OCI-LY7 (cell line): ENCODE data around the gene ZBTB9.

Experiments used
- EZH2phosphoT487 ChIP-seq: fragments of 200-600 bp; sonication (generic); IDR thresholded peaks from 2 replicates; pipeline ENCODE4 v1.6.1; 2018; ENCODE audit warnings: low read depth, borderline replicate concordance, mild to moderate bottlenecking, mixed run types, antibody characterized with exemption, low read length, moderate library complexity, mixed read lengths
- TF ChIP-seq, protein P1 (sequence below): fragments of 200-600 bp; sonication (generic); conservative IDR thresholded peaks from 2 replicates; pipeline ENCODE4 v1.5.1; 2014; ENCODE audit warnings: mild to moderate bottlenecking, antibody characterized with exemption, low read length, moderate library complexity, mixed read lengths

DNA sequence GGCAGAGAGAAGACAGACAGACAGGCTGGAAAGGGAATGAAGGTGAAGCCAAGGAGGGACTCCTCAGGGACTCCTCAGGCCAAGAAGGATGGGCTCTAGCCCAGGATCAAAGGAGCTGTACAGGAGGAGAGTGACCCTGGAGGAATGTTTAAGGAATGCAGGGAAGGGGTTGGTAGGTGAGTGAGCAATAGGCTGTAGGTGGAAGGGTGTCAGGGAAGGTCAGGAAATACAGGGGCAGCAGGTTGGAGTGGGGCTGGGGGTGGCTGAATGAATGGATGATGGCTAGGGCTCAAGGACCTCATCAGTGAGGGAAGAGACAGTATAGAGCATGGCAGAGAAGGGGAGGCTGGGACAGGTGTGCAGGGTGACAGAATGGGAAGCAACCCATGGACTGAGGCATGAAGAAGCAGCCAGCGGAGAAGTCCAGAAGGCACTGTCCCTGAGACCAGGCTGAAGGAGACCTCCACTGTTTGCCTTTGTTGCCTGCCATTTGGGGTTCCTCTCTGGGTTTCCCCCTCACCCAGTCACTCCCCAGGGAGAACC is 21.3 kb upstream of the ZBTB9 start:
- TF ChIP-seq, protein P1, sequence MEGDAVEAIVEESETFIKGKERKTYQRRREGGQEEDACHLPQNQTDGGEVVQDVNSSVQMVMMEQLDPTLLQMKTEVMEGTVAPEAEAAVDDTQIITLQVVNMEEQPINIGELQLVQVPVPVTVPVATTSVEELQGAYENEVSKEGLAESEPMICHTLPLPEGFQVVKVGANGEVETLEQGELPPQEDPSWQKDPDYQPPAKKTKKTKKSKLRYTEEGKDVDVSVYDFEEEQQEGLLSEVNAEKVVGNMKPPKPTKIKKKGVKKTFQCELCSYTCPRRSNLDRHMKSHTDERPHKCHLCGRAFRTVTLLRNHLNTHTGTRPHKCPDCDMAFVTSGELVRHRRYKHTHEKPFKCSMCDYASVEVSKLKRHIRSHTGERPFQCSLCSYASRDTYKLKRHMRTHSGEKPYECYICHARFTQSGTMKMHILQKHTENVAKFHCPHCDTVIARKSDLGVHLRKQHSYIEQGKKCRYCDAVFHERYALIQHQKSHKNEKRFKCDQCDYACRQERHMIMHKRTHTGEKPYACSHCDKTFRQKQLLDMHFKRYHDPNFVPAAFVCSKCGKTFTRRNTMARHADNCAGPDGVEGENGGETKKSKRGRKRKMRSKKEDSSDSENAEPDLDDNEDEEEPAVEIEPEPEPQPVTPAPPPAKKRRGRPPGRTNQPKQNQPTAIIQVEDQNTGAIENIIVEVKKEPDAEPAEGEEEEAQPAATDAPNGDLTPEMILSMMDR: no peak
- TF ChIP-seq EZH2phosphoT487: no peak
